Activated naive CD8-positive, alpha-beta T cell treated with anti-CD3 and anti-CD28 coated beads for 36 hours (primary cell): ENCODE results near the gene MCM7. TPM values are rescaled to one million over a fixed set of nuclear protein-coding genes. Genes with fewer than 3 reads are reported as not detected.

Source experiments
- DNase-seq: peaks from one replicate; pipeline ENCODE4 v3.0.0; 2021
- H3K27ac Mint-ChIP-seq: one replicate; pipeline ENCODE4 v1.8.0; 2022; ENCODE audit warnings: mild to moderate bottlenecking, moderate library complexity, mixed read lengths
- H3K27me3 Mint-ChIP-seq: one replicate; pipeline ENCODE4 v1.8.0; 2022; ENCODE audit warnings: mild to moderate bottlenecking, mixed read lengths
- H3K36me3 Mint-ChIP-seq: one replicate; pipeline ENCODE4 v1.8.0; 2021; ENCODE audit warnings: mild to moderate bottlenecking, mixed read lengths
- H3K4me1 Mint-ChIP-seq: one replicate; pipeline ENCODE4 v1.8.0; 2021; ENCODE audit warnings: mixed read lengths
- H3K4me3 Mint-ChIP-seq: one replicate; pipeline ENCODE4 v1.8.0; 2022; ENCODE audit warnings: mild to moderate bottlenecking, moderate library complexity, mixed read lengths
- H3K9me3 Mint-ChIP-seq: one replicate; pipeline ENCODE4 v1.8.0; 2022; ENCODE audit warnings: mixed read lengths
- total RNA-seq, 2 experiments: library from RNA; stranded (reverse); gene quantifications; one replicate each; pipeline ENCODE4 v1.2.3, GENCODE V29; 2021

MCM7 gene
- total RNA-seq, 2 experiments from 2014 or later, result 476 to 482 TPM

- H3K27ac Mint-ChIP-seq, result no peak overlapping the region
Measured at GRCh38 chr7:100075418-100075817, 25.8 kb downstream of the MCM7 start.

GRCh38 chr7:100074841-100075240 is 26.4 kb downstream of the MCM7 start:
- H3K27ac Mint-ChIP-seq, result peak overlapping the region; percentile 54
- peaks cover 29% of the 10 kb centered on the region for H3K9me3 Mint-ChIP-seq
- H3K4me3 Mint-ChIP-seq, result no peak overlapping the region
- peaks cover 72% of the 10 kb centered on the region for H3K36me3 Mint-ChIP-seq
- H3K27me3 Mint-ChIP-seq, result no peaks in the 10 kb centered on the region
- no peak for DNase-seq
- peaks cover 10% of the 10 kb centered on the region for H3K4me1 Mint-ChIP-seq

More at GRCh38 chr7:100075418-100075817, 25.8 kb downstream of the MCM7 start:
- Mint-ChIP-seq H3K4me1 (peaks cover 16% of the 10 kb centered on the region), H3K36me3 (peaks cover 70% of the 10 kb centered on the region), H3K4me3 (no peak overlapping the region), H3K27me3 (no peaks in the 10 kb centered on the region), H3K9me3 (peaks cover 25% of the 10 kb centered on the region)
- no peak for DNase-seq

DNA sequence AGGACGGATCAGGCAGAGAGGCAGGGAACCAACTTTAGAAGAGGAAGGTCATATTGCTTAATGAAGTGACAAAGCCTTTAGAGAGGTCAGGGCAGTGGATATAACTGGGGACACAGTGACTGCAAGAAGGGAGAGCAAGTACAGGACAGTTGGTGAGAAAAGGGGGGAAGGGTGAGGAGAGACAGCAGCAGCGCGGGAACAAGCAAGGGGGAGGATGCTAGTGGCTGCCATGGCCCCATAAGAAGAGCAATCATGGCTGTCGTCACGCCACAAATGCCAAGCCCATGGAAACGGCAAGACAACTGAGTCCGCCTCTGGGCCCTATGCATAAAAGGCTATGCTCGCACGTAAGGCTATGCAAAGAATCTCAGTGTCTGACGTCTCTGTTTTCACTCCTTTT is 28.7 kb downstream of the MCM7 start:
- Mint-ChIP-seq H3K36me3 (peaks cover 77% of the 10 kb centered on the region), H3K27me3 (no peaks in the 10 kb centered on the region), H3K27ac (no peak overlapping the region), H3K4me1 (peaks cover 3% of the 10 kb centered on the region), H3K9me3 (peaks cover 30% of the 10 kb centered on the region), H3K4me3 (no peak overlapping the region)
- DNase-seq, result no peak

- no peak overlapping the region for H3K4me3 Mint-ChIP-seq
- no peak overlapping the region for H3K27ac Mint-ChIP-seq
- peaks cover 78% of the 10 kb centered on the region for H3K36me3 Mint-ChIP-seq
- H3K27me3 Mint-ChIP-seq, result no peaks in the 10 kb centered on the region
- H3K9me3 Mint-ChIP-seq, result peaks cover 30% of the 10 kb centered on the region
- H3K4me1 Mint-ChIP-seq, result no peaks in the 10 kb centered on the region
- no peak for DNase-seq
Measured at GRCh38 chr7:100071018-100071723, 30.0 kb downstream of the MCM7 start.

- Mint-ChIP-seq H3K4me3 (no peak overlapping the region), H3K27ac (no peak overlapping the region), H3K4me1 (no peaks in the 10 kb centered on the region), H3K27me3 (no peaks in the 10 kb centered on the region), H3K9me3 (peaks cover 30% of the 10 kb centered on the region), H3K36me3 (peaks cover 69% of the 10 kb centered on the region)
- no peak for DNase-seq
Measured at GRCh38 chr7:100069991-100070390, 31.2 kb downstream of the MCM7 start.

GRCh38 chr7:100066953-100067352 is 34.2 kb downstream of the MCM7 start:
- H3K4me3 Mint-ChIP-seq, result no peak overlapping the region
- peaks cover 39% of the 10 kb centered on the region for H3K36me3 Mint-ChIP-seq
- H3K27me3 Mint-ChIP-seq, result no peaks in the 10 kb centered on the region
- DNase-seq, result no peak
- H3K27ac Mint-ChIP-seq, result no peak overlapping the region
- H3K9me3 Mint-ChIP-seq, result peaks cover 21% of the 10 kb centered on the region
- H3K4me1 Mint-ChIP-seq, result no peaks in the 10 kb centered on the region

DNA sequence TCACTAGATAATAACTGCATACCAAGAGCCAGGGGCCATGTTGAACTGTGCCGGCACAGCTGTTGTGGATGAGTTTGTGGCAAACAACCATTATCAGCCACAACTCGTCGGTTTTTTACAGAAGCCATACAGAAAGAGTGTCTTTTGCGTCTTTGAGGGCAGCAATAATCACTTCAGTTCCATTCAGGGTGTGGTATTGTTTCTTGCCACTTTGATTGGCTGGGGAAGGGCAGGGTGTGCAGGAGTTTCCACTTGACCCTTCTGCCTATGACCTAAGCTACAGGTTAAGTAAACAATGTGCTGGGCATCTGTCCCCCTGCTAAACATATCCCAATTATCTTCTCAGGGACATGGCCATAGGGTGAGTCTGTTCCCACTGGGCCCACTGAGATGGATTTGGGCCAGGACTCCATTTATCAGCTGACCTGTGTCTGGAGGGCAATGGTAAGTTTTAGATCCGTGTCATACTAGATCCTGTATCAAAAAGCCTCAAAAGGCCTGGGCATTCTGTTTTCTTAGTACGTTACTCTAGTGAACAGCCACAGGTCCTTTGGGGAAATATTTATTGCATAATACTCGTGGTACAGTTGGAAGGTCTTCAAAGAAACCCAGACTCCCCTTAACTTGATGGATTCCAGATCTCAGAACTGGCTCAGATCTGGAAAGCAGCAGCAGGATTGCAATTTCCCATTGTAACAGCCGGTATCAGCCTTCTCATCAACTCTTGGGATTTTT is 35.6 kb downstream of the MCM7 start:
- Mint-ChIP-seq H3K4me1 (no peaks in the 10 kb centered on the region), H3K27ac (no peak overlapping the region)

GRCh38 chr7:100064162-100064561 is 37.0 kb downstream of the MCM7 start:
- DNase-seq, result no peak
- H3K36me3 Mint-ChIP-seq, result peaks cover 17% of the 10 kb centered on the region
- H3K9me3 Mint-ChIP-seq, result no peaks in the 10 kb centered on the region
- H3K27ac Mint-ChIP-seq, result no peak overlapping the region
- H3K4me1 Mint-ChIP-seq, result no peaks in the 10 kb centered on the region
- no peak overlapping the region for H3K4me3 Mint-ChIP-seq
- no peaks in the 10 kb centered on the region for H3K27me3 Mint-ChIP-seq

More for the DNA sequence above, 35.6 kb downstream of the MCM7 start:
- H3K27me3 Mint-ChIP-seq, result no peaks in the 10 kb centered on the region
- no peak overlapping the region for H3K4me3 Mint-ChIP-seq
- H3K36me3 Mint-ChIP-seq, result peaks cover 27% of the 10 kb centered on the region
- DNase-seq, result no peak
- H3K9me3 Mint-ChIP-seq, result peaks cover 7% of the 10 kb centered on the region

DNA sequence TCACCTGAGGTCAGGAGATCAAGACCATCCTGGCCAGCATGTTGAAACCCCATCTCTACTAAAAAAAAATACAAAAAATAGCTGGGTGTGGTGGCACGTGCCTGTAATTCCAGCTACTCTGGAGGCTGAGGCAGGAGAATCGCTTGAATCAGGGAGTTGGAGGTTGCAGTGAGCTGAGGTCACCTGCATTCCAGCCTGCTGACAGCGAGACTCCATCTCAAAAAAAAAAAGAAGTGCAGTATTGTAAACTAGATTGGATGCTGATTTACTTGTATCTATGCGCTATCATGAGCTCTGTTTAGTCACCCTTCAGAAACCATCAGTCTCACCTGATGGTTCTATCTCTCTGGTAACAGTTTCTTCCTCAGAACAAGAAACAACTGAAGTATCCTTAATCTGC is 37.8 kb downstream of the MCM7 start:
- no peak overlapping the region for H3K4me3 Mint-ChIP-seq
- no peaks in the 10 kb centered on the region for H3K27me3 Mint-ChIP-seq
- no peaks in the 10 kb centered on the region for H3K9me3 Mint-ChIP-seq
- H3K36me3 Mint-ChIP-seq, result peaks cover 17% of the 10 kb centered on the region
- no peak for DNase-seq
- no peak overlapping the region for H3K27ac Mint-ChIP-seq
- no peaks in the 10 kb centered on the region for H3K4me1 Mint-ChIP-seq

GRCh38 chr7:100061518-100062193 is 39.5 kb downstream of the MCM7 start:
- H3K9me3 Mint-ChIP-seq, result no peaks in the 10 kb centered on the region
- H3K4me3 Mint-ChIP-seq, result no peak overlapping the region
- H3K27ac Mint-ChIP-seq, result peak overlapping the region; percentile 6
- no peaks in the 10 kb centered on the region for H3K4me1 Mint-ChIP-seq
- no peak for DNase-seq
- peaks cover 10% of the 10 kb centered on the region for H3K36me3 Mint-ChIP-seq
- no peaks in the 10 kb centered on the region for H3K27me3 Mint-ChIP-seq

GRCh38 chr7:100059251-100059739 is 41.9 kb downstream of the MCM7 start:
- no peak for DNase-seq
- Mint-ChIP-seq H3K9me3 (no peaks in the 10 kb centered on the region), H3K4me3 (no peak overlapping the region), H3K27ac (no peak overlapping the region), H3K27me3 (no peaks in the 10 kb centered on the region), H3K36me3 (peaks cover 8% of the 10 kb centered on the region), H3K4me1 (no peaks in the 10 kb centered on the region)

- no peak overlapping the region for H3K27ac Mint-ChIP-seq
- H3K4me1 Mint-ChIP-seq, result no peaks in the 10 kb centered on the region
- no peaks in the 10 kb centered on the region for H3K9me3 Mint-ChIP-seq
- DNase-seq, result no peak
- H3K36me3 Mint-ChIP-seq, result peaks cover 8% of the 10 kb centered on the region
- no peaks in the 10 kb centered on the region for H3K27me3 Mint-ChIP-seq
- H3K4me3 Mint-ChIP-seq, result no peak overlapping the region
Measured at GRCh38 chr7:100057006-100057405, 44.2 kb downstream of the MCM7 start.

DNA sequence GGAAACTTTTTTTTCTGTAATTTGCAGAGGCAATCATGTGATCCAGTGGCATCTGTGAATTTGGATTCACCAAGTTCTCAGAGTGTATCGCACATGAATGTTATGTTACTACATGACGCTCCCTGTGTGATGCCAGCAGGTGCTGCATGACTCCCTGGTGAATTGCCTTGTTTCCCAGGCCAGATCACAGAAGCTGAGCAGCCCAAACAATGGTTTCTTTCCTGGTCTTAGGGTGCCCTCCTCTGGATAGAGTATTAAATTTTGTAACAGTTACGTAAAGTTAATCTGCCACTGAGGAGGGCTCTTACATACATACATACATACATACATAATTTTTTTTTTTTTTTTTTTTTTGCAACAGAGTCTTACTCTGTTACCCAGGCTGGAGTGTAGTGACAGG is 48.0 kb downstream of the MCM7 start:
- no peak for DNase-seq
- no peak overlapping the region for H3K4me3 Mint-ChIP-seq
- H3K4me1 Mint-ChIP-seq, result peaks cover 18% of the 10 kb centered on the region
- H3K27ac Mint-ChIP-seq, result no peak overlapping the region
- H3K36me3 Mint-ChIP-seq, result peaks cover 2% of the 10 kb centered on the region
- no peaks in the 10 kb centered on the region for H3K27me3 Mint-ChIP-seq
- H3K9me3 Mint-ChIP-seq, result no peaks in the 10 kb centered on the region

- H3K36me3 Mint-ChIP-seq, result no peaks in the 10 kb centered on the region
- H3K4me3 Mint-ChIP-seq, result peak overlapping the region; percentile 29
- H3K27ac Mint-ChIP-seq, result no peak overlapping the region
- no peaks in the 10 kb centered on the region for H3K9me3 Mint-ChIP-seq
- no peaks in the 10 kb centered on the region for H3K27me3 Mint-ChIP-seq
- peaks cover 18% of the 10 kb centered on the region for H3K4me1 Mint-ChIP-seq
- no peak for DNase-seq
Measured at GRCh38 chr7:100051611-100052010, 49.6 kb downstream of the MCM7 start.
